ENCODE results near the gene WDR87. TPM values are rescaled to one million over a fixed set of nuclear protein-coding genes. Genes with fewer than 3 reads are reported as not detected.

WDR87 gene
- total RNA-seq, 1 donor from 2014 or later: not detected

DNA sequence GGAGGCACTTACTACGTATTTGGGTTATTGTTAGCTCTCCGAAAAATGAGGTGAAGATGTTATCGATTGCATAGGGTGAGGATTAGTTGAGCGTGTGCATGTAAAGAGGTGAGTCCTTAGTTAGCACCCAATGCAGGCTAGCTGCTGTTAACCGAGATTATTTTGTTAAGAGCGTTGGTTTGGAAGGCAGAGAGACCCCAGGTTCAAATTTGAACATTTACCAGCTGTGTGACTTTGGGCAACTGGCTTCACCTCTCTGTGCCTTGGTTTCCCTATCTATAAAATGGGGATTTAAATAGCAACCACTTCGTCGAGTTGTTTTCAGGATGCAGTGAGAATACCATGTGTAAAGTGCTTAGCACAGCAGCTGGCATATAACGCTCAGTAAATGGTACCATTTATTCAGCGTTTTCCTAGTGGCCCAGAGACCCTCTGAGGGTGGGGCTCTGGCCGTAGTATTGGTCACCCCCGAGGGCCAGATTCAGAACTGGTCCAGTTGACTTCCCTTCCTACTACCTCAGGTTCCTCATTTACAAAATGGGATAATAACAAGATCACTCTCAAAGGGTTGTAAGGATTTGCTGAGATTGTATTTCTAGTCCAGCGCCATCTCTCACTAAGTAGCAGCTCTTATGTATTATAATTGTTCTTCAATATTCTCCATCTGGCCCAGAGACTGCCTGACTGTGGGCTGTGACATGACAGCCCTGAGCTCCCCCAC lies 1.5 kb upstream of the WDR87 start:
- peak overlapping the region; percentile 83 for H3K27ac ChIP-seq (replicated peaks)
- H3K4me3 ChIP-seq: peak overlapping the region; percentile 99
- H3K27me3 ChIP-seq (ENCODE audit: low read depth): no peaks in the 10 kb centered on the region
- H3K9me3 ChIP-seq (replicated peaks): no peaks in the 10 kb centered on the region
- H3K36me3 ChIP-seq: no peaks in the 10 kb centered on the region
- TF ChIP-seq, protein P1, sequence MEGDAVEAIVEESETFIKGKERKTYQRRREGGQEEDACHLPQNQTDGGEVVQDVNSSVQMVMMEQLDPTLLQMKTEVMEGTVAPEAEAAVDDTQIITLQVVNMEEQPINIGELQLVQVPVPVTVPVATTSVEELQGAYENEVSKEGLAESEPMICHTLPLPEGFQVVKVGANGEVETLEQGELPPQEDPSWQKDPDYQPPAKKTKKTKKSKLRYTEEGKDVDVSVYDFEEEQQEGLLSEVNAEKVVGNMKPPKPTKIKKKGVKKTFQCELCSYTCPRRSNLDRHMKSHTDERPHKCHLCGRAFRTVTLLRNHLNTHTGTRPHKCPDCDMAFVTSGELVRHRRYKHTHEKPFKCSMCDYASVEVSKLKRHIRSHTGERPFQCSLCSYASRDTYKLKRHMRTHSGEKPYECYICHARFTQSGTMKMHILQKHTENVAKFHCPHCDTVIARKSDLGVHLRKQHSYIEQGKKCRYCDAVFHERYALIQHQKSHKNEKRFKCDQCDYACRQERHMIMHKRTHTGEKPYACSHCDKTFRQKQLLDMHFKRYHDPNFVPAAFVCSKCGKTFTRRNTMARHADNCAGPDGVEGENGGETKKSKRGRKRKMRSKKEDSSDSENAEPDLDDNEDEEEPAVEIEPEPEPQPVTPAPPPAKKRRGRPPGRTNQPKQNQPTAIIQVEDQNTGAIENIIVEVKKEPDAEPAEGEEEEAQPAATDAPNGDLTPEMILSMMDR (IDR thresholded peaks at IDR 0.05; ENCODE audit: borderline replicate concordance): no peak
- no peak for DNase-seq
- intact Hi-C loops (cut with micrococcal nuclease): no loop called here
- peaks cover 25% of the 10 kb centered on the region for H3K4me1 ChIP-seq

- Histone ChIP-seq H3K4me3 (peak within 1 kb of the TSS; percentile 99), H3K9me3 (replicated peaks) (no peaks in the 10 kb centered on the region), H3K4me1 (peaks cover 25% of the 10 kb centered on the region), H3K27me3 (ENCODE audit: low read depth) (no peaks in the 10 kb centered on the region), H3K36me3 (no peaks in the 10 kb centered on the region), H3K27ac (replicated peaks) (peak within 1 kb of the TSS; percentile 83)
- DNase-seq: peak; percentile 95
- TF ChIP-seq, protein P1 (IDR thresholded peaks at IDR 0.05; ENCODE audit: borderline replicate concordance): peak; percentile 4
- intact Hi-C loops (cut with micrococcal nuclease): no loop called here
These were observed 708 bp upstream of the WDR87 start, which contains the start of gene SIPA1L3 for GRCh38 chr19:37906869-37907734. SIPA1L3 (plus strand) TSS chr19:37907208; CDS start chr19:38081566, 174,358 bp downstream.

DNA sequence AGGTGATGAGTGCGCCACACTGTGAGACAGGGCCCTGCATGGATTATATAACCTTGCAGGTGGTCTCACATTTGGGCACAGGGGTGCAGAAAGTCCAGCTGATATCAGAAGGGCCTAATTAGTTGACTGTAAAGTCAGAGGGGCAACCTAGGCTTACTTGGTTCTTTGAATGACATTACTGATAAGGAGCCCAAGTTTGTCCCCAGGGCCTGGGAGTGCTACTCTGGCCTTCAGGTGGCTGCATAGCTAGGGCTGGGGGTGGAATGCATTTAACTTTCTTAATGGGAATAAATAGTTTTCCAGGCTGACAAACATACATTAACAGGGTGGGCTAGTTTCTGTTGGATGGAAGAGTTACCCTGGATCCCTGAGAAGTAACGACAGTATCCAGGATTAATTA lies 3.3 kb downstream of the WDR87 start:
- Histone ChIP-seq H3K27me3 (ENCODE audit: low read depth) (no peaks in the 10 kb centered on the region), H3K27ac (replicated peaks) (no peak overlapping the region), H3K9me3 (replicated peaks) (no peaks in the 10 kb centered on the region), H3K4me1 (peaks cover 18% of the 10 kb centered on the region), H3K4me3 (no peak overlapping the region), H3K36me3 (no peaks in the 10 kb centered on the region)
- no peak for DNase-seq
- intact Hi-C loops (cut with micrococcal nuclease): no loop called here
- TF ChIP-seq, protein P1 (IDR thresholded peaks at IDR 0.05; ENCODE audit: borderline replicate concordance): no peak

GRCh38 chr19:37902668-37903067 lies 3.7 kb downstream of the WDR87 start:
- Histone ChIP-seq H3K4me1 (peaks cover 14% of the 10 kb centered on the region), H3K36me3 (no peaks in the 10 kb centered on the region), H3K9me3 (replicated peaks) (no peaks in the 10 kb centered on the region), H3K4me3 (no peak overlapping the region), H3K27me3 (ENCODE audit: low read depth) (no peaks in the 10 kb centered on the region), H3K27ac (replicated peaks) (no peak overlapping the region)
- DNase-seq: peak; percentile 66
- TF ChIP-seq, protein P1 (IDR thresholded peaks at IDR 0.05; ENCODE audit: borderline replicate concordance): peak; percentile 82
- intact Hi-C loops (cut with micrococcal nuclease): no loop called here

GRCh38 chr19:37899966-37900365 lies 6.4 kb downstream of the WDR87 start:
- TF ChIP-seq, protein P1 (IDR thresholded peaks at IDR 0.05; ENCODE audit: borderline replicate concordance): no peak
- no peaks in the 10 kb centered on the region for H3K27me3 ChIP-seq (ENCODE audit: low read depth)
- no peak overlapping the region for H3K27ac ChIP-seq (replicated peaks)
- no peaks in the 10 kb centered on the region for H3K9me3 ChIP-seq (replicated peaks)
- H3K36me3 ChIP-seq: no peaks in the 10 kb centered on the region
- intact Hi-C loops (cut with micrococcal nuclease): no loop called here
- no peak overlapping the region for H3K4me3 ChIP-seq
- H3K4me1 ChIP-seq: peaks cover 7% of the 10 kb centered on the region
- no peak for DNase-seq
